AG04450 (cell line): ENCODE data around the gene DSTN. TPM values are rescaled to one million over a fixed set of nuclear protein-coding genes. Genes with fewer than 3 reads are reported as not detected.

Source experiments
- CTCF ChIA-PET: fragments of 300-600, 350-600 bp; formaldehyde crosslinking; extraction: SDS; loops from one replicate; lab custom pipeline; 2022; ENCODE audit warnings: antibody characterized with exemption, inconsistent platforms; lab: Charles Lee
- POLR2A ChIA-PET: fragments of 350-600 bp; formaldehyde crosslinking; extraction: SDS; loops from one replicate; lab custom pipeline; 2021; ENCODE audit warnings: antibody characterized with exemption, inconsistent platforms; lab: Yijun Ruan, JAX
- DNase-seq: peaks from one replicate; pipeline ENCODE4 v3.0.0-alpha.2; 2011; ENCODE audit warnings: low read depth, low spot score
- H3K27ac ChIP-seq: one replicate; pipeline ENCODE4 v1.5.1; 2012; ENCODE audit warnings: low read depth, low read length, control low read depth
- H3K27me3 ChIP-seq: one replicate; pipeline ENCODE4 v1.6.0; 2012; ENCODE audit warnings: low read length; ENCODE audit not compliant: control insufficient read depth, insufficient read depth
- H3K4me3 ChIP-seq: 2 replicates; pipeline ENCODE4 v1.5.1; 2011; ENCODE audit warnings: mild to moderate bottlenecking, low read depth, low read length, control low read depth
- H3K9me3 ChIP-seq: 2 replicates; pipeline ENCODE4 v1.5.1; 2012; ENCODE audit warnings: low read length; ENCODE audit not compliant: control insufficient read depth, insufficient read depth
- CTCF ChIP-seq: IDR thresholded peaks from 2 replicates; pipeline ENCODE4 v1.5.1; 2011; ENCODE audit warnings: low read depth, low read length, control low read depth, inconsistent platforms
- polyA plus RNA-seq: library from polyadenylated mRNA; depleted of rRNA; stranded (reverse); fragments of >200 nt; gene quantifications from 2 replicates; pipeline ENCODE4 v1.2.3, GENCODE V29; 2011

DSTN gene
- polyA plus RNA-seq, 1 experiment: 414 TPM

GRCh38 chr20:17536944-17537444, 32.9 kb upstream of the DSTN start:
- peak; percentile 97 for TF ChIP-seq CTCF
- CTCF ChIA-PET: interaction anchor here (0.6 to 1.9 kb wide), 29 partner anchors 9 to 459 kb away, joined by 3 to 19 read pairs (median 5); partner anchors contain the start of gene DSTN
- H3K9me3 ChIP-seq: no peaks in the 10 kb centered on the region
- POLR2A ChIA-PET: interaction anchor here (0.6 to 1.6 kb wide), 4 partner anchors 34 to 421 kb away, joined by 4 to 8 read pairs (median 8); partner anchors contain the start of gene DSTN
- H3K27me3 ChIP-seq: no peaks in the 10 kb centered on the region
- H3K4me3 ChIP-seq: no peak overlapping the region
- DNase-seq: peak; percentile 59
- H3K27ac ChIP-seq: no peak overlapping the region

DNA sequence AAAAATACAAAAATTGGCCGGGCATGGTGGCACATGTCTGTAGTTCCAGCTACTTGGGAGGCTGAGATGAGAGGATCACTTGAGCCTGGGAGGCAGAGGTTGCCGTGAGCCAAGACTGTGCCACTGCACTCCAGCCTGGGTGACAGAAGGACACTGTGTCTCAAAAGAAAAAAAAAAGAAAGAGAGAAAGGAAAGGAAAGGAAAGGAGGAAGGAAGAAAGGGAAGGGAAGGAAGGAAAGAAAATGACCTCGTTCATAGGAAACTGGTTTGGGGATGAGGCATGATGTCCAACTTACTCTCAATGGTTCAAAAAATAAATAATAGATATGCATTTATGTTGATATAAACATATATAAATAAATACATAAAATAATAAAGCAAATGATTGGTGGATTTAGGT, 31.9 kb upstream of the DSTN start:
- TF ChIP-seq CTCF: no peak
- CTCF ChIA-PET: interaction anchor here (1.9 kb wide), 1 partner anchor 72 kb away, joined by 14 read pairs; no protein-coding TSS in a partner anchor
- H3K27me3 ChIP-seq: no peaks in the 10 kb centered on the region
- H3K9me3 ChIP-seq: no peaks in the 10 kb centered on the region
- no peak for DNase-seq
- H3K27ac ChIP-seq: no peak overlapping the region
- POLR2A ChIA-PET: interaction anchor here (1.6 kb wide), 1 partner anchor 68 kb away, joined by 8 read pairs; no protein-coding TSS in a partner anchor
- H3K4me3 ChIP-seq: no peak overlapping the region

GRCh38 chr20:17538517-17539170, 31.2 kb upstream of the DSTN start:
- H3K27me3 ChIP-seq: no peaks in the 10 kb centered on the region
- TF ChIP-seq CTCF: no peak
- H3K27ac ChIP-seq: no peak overlapping the region
- CTCF ChIA-PET: no interaction called here
- no peak overlapping the region for H3K4me3 ChIP-seq
- POLR2A ChIA-PET: interaction anchor here (1.1 kb wide), 1 partner anchor 70 kb away, joined by 3 read pairs; no protein-coding TSS in a partner anchor
- no peak for DNase-seq
- no peaks in the 10 kb centered on the region for H3K9me3 ChIP-seq

DNA sequence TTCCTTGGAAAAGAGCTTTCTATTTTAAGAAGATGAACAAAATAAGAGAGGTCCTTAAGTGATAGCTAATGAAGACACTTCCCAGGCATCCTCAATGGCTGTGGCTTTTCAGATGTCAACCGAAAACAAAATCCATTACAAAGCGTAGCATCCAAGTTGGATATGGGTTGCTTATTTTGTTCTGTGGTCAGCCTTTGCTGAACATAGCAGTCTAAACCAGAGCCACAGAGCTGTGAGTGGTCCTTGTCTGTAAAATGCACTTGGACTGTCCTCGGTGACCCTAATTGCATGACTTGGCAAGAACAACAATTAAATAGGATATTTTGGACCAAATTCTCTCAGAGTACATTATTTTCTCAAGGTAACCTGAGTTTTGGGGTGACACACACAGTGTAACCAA, 28.3 kb upstream of the DSTN start:
- Histone ChIP-seq H3K27ac (no peak overlapping the region), H3K27me3 (no peaks in the 10 kb centered on the region), H3K9me3 (no peaks in the 10 kb centered on the region), H3K4me3 (no peak overlapping the region)
- ChIA-PET CTCF (interaction anchor here (0.9 to 2.4 kb wide), 4 partner anchors 36 to 140 kb away, joined by 3 to 9 read pairs (median 3); partner anchors contain the start of gene RRBP1), POLR2A (interaction anchor here (0.7 to 5.0 kb wide), 4 partner anchors 16 to 29 kb away, joined by 4 to 59 read pairs (median 12); partner anchors contain the start of gene DSTN)
- no peak for TF ChIP-seq CTCF
- no peak for DNase-seq

DNA sequence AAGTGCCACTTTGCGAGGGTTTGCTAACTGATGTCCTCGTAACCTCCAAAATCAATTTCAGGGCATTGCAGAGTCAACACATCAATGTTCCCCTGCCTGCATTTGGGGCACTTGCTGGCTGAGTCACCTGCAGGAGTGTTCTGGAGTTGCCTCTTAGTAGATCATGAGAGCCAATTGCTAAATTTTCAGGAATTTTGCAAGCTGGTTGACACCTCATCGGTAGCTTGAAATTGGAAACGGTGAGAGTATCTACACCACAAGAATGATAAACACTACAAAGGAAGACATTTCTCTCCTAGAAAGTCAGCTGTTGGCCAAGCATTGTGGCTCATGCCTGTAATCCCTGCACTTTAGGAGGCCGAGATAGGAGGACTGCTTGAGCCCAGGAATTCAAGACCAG, 27.9 kb upstream of the DSTN start:
- Histone ChIP-seq H3K9me3 (no peaks in the 10 kb centered on the region), H3K4me3 (no peak overlapping the region), H3K27me3 (no peaks in the 10 kb centered on the region), H3K27ac (no peak overlapping the region)
- POLR2A ChIA-PET: interaction anchor here (0.7 to 5.0 kb wide), 6 partner anchors 16 to 52 kb away, joined by 3 to 59 read pairs (median 7); partner anchors contain the start of gene DSTN
- 0 out of 2 replicates have a peak, but pooled peaks have one; percentile 1 for TF ChIP-seq CTCF
- CTCF ChIA-PET: interaction anchor here (0.9 to 2.4 kb wide), 3 partner anchors 37 to 140 kb away, joined by 3 to 9 read pairs (median 3); partner anchors contain the start of gene RRBP1
- no peak for DNase-seq
